Mesothelial cell of epicardium (in vitro differentiated cells): ENCODE data around the gene SIGLEC6. TPM values are rescaled to one million over a fixed set of nuclear protein-coding genes. Genes with fewer than 3 reads are reported as not detected.

Source experiments
- DNase-seq, 2 experiments: peaks; one replicate each; pipeline ENCODE4 v3.0.0; 2021; ENCODE audit warnings: low spot score in 2 of 2; ENCODE audit not compliant: unreplicated experiment in 2 of 2
- H3K27ac Mint-ChIP-seq: 2 replicates; pipeline ENCODE4 v1.8.0; 2021; ENCODE audit warnings: mixed read lengths
- H3K27me3 Mint-ChIP-seq: 2 replicates; pipeline ENCODE4 v1.8.0; 2021; ENCODE audit warnings: low read depth, mixed read lengths
- H3K36me3 Mint-ChIP-seq: 2 replicates; pipeline ENCODE4 v1.8.0; 2021; ENCODE audit warnings: mixed read lengths
- H3K4me1 Mint-ChIP-seq: 2 replicates; pipeline ENCODE4 v1.8.0; 2021; ENCODE audit warnings: mixed read lengths
- H3K4me3 Mint-ChIP-seq: 2 replicates; pipeline ENCODE4 v1.8.0; 2021; ENCODE audit warnings: mild to moderate bottlenecking, moderate library complexity, mixed read lengths
- H3K9me3 Mint-ChIP-seq: 2 replicates; pipeline ENCODE4 v1.8.0; 2021; ENCODE audit warnings: mixed read lengths
- total RNA-seq: library from RNA; stranded (reverse); gene quantifications from 3 replicates; pipeline ENCODE4 v1.2.1, GENCODE V29; 2021
- TF ChIP-seq, protein P1 (sequence below): fragments of 200-600 bp; sonication (generic); IDR thresholded peaks from one replicate; pipeline ENCODE4 v1.5.0; 2021; ENCODE audit warnings: antibody characterized with exemption; ENCODE audit not compliant: unreplicated experiment

SIGLEC6 gene
- total RNA-seq, 1 donor from 2014 or later = not detected

DNA sequence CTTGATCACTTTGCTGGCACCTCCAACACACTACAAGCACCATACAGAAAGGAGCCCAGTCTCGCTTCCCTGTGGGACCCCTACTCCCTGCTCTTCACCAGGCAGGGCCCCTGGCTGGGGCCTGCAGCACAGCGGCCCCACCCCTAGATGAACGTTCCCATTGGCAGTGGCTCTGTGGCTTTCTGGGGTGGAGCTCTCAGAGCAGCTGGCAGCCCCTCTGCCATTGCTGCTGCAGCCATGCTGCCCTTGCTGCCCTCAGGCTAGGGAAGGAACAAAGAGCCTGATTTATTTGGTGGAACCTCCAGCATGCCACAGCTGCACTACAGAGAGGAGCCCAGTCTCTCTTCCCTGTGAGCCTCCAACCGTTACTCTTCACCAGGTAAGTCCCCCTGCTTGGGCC is 5.8 kb downstream of the SIGLEC6 start:
- Mint-ChIP-seq H3K27ac (no peak overlapping the region), H3K36me3 (no peaks in the 10 kb centered on the region), H3K27me3 (no peaks in the 10 kb centered on the region), H3K4me1 (no peaks in the 10 kb centered on the region), H3K9me3 (peaks cover 55% of the 10 kb centered on the region), H3K4me3 (no peak overlapping the region)
- DNase-seq = no peak
- TF ChIP-seq, protein P1, sequence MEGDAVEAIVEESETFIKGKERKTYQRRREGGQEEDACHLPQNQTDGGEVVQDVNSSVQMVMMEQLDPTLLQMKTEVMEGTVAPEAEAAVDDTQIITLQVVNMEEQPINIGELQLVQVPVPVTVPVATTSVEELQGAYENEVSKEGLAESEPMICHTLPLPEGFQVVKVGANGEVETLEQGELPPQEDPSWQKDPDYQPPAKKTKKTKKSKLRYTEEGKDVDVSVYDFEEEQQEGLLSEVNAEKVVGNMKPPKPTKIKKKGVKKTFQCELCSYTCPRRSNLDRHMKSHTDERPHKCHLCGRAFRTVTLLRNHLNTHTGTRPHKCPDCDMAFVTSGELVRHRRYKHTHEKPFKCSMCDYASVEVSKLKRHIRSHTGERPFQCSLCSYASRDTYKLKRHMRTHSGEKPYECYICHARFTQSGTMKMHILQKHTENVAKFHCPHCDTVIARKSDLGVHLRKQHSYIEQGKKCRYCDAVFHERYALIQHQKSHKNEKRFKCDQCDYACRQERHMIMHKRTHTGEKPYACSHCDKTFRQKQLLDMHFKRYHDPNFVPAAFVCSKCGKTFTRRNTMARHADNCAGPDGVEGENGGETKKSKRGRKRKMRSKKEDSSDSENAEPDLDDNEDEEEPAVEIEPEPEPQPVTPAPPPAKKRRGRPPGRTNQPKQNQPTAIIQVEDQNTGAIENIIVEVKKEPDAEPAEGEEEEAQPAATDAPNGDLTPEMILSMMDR = no peak

DNA sequence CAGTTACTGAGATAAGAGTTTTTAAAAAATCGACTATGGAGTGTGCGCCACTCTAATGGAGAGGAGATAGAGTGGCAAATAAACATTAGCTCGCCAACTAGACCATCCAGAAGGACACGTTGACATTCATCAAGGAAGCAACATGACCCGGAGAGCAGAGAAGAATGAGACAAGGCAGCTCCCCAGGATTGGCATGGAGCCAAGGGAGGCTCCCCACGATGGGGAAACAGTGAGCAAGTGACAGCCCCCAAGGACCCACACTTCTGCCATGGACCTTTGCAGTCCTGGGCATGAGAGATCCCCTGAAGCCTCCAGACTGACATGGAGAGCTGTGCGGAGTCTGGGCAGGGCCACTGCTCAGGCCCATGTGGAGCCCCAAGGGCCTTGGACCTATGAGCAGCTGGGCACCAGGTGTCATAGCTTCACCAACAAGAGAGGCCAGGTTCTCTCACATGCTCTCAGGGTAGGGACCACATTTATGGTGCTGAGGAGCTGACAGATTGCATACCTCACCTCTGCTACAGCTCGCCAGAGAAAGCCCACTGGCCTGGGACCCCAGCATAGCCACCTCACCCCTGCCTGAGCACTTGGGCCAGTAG is 6.7 kb downstream of the SIGLEC6 start:
- no peaks in the 10 kb centered on the region for H3K4me1 Mint-ChIP-seq
- TF ChIP-seq, protein P1 = no peak
- H3K36me3 Mint-ChIP-seq = no peaks in the 10 kb centered on the region
- no peak overlapping the region for H3K27ac Mint-ChIP-seq
- peaks cover 55% of the 10 kb centered on the region for H3K9me3 Mint-ChIP-seq
- H3K27me3 Mint-ChIP-seq = no peaks in the 10 kb centered on the region
- H3K4me3 Mint-ChIP-seq = no peak overlapping the region
- DNase-seq = no peak

DNA sequence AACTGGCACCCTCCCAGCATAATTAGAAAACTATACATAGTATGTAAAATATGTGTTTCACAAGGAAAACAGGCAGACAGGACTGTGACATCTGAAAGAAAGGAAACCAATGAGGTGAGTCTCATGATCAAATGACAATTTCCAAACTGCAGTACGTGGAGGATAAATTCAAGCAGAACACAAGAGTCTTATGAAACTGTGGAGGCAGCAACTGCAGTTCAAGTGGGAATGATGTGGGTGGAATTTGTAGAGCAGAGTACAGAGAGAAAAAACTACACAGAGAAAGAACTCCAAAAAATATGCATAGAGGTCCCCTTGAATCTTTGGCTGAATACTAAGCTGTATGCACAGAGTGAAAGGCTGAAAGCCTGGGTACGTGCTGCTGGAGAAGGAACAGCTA is 9.7 kb downstream of the SIGLEC6 start:
- Mint-ChIP-seq H3K27me3 (no peaks in the 10 kb centered on the region), H3K27ac (no peak overlapping the region), H3K36me3 (peaks cover 2% of the 10 kb centered on the region), H3K4me1 (no peaks in the 10 kb centered on the region), H3K4me3 (no peak overlapping the region), H3K9me3 (peaks cover 62% of the 10 kb centered on the region)
- TF ChIP-seq, protein P1 = no peak
- no peak for DNase-seq

DNA sequence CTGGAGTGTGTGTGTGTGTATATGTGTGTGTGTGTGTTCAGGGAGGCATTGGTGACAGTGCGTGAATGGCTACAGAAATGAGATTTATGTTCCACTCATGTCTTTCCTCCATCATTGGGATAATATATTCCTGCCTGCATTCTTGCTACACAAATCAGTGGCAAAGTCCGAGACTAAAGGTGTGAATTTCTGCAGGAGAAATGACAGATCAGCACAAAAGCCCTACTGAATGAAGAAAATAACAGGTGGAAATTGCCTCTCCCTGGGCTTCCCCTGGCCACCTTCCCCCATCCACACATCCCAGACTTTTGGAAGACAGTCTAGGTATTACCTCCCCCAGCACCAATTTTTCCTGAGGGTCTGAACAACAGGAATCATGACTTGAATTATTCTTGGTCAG is 10.1 kb downstream of the SIGLEC6 start:
- no peak overlapping the region for H3K27ac Mint-ChIP-seq

GRCh38 chr19:51520728-51521127 is 10.7 kb downstream of the SIGLEC6 start:
- Mint-ChIP-seq H3K36me3 (peaks cover 2% of the 10 kb centered on the region), H3K4me1 (no peaks in the 10 kb centered on the region), H3K9me3 (peaks cover 60% of the 10 kb centered on the region), H3K27ac (no peak overlapping the region), H3K27me3 (no peaks in the 10 kb centered on the region), H3K4me3 (no peak overlapping the region)
- DNase-seq = no peak
- TF ChIP-seq, protein P1 = no peak

More for the DNA sequence above, 10.1 kb downstream of the SIGLEC6 start:
- no peaks in the 10 kb centered on the region for H3K4me1 Mint-ChIP-seq
- peaks cover 2% of the 10 kb centered on the region for H3K36me3 Mint-ChIP-seq
- TF ChIP-seq, protein P1 = no peak
- peaks cover 62% of the 10 kb centered on the region for H3K9me3 Mint-ChIP-seq
- no peaks in the 10 kb centered on the region for H3K27me3 Mint-ChIP-seq
- H3K4me3 Mint-ChIP-seq = no peak overlapping the region
- DNase-seq = no peak
